A549 (cell line): ENCODE data around the gene CBFA2T2. TPM values are rescaled to one million over a fixed set of nuclear protein-coding genes. Genes with fewer than 3 reads are reported as not detected.
A peak's percentile ranks its signal among the peaks of the same experiment; 100 is the strongest.
"Not testable (repeated sequence)": the region's sequence is repeated elsewhere in the genome, so short reads cannot be mapped to it uniquely, and the experiment has no call there.

Experiments
- ATAC-seq, 2 experiments: fragments of 200-7000 bp in 1 of 2; fragments of >200 bp in 1 of 2; cut with Nextera tagmentation in 1 of 2; cut with Tn5 transposase in 1 of 2; 3 replicates each; pipeline versions ENCODE4 v1.8.0 to v1.9.1; 2018 to 2020; ENCODE audit warnings: mild to moderate bottlenecking in 1 of 2, moderate library complexity in 1 of 2
- CTCF ChIA-PET: fragments of 300-600 bp; sonication (Branson Sonifier 250); formaldehyde crosslinking; extraction: SDS; loops from one replicate; lab custom pipeline; 2021; ENCODE audit warnings: antibody characterized with exemption, inconsistent platforms; lab: Yijun Ruan, JAX
- POLR2A ChIA-PET: fragments of 350-600 bp; formaldehyde crosslinking; extraction: SDS; loops from one replicate; lab custom pipeline; 2021; ENCODE audit warnings: antibody characterized with exemption, inconsistent platforms; lab: Yijun Ruan, JAX
- DNase-seq, 2 experiments: peaks; one replicate each; pipeline versions ENCODE4 v3.0.0 to v3.0.0-alpha.2; 2011 to 2016; ENCODE audit warnings: low read depth in 1 of 2, low spot score in 1 of 2
- FAIRE-seq: peaks from 2 replicates; lab custom pipeline; 2011; peaks lifted over from hg19 to GRCh38; lab: Jason Lieb, UNC
- H3K27ac ChIP-seq, 2 experiments: fragments of >200 bp; sonication (Bioruptor Twin); formaldehyde crosslinking; 3 replicates each; pipeline ENCODE4 v1.5.1; 2016 to 2017
- H3K4me1 ChIP-seq: fragments of >200 bp; sonication (Bioruptor Twin); formaldehyde crosslinking; 3 replicates; pipeline ENCODE4 v1.6.1; 2016
- H3K4me2 ChIP-seq: fragments of >200 bp; sonication (Bioruptor Twin); formaldehyde crosslinking; 3 replicates; pipeline ENCODE4 v1.6.1; 2016
- H3K4me3 ChIP-seq: fragments of >200 bp; sonication (Bioruptor Twin); formaldehyde crosslinking; 3 replicates; pipeline ENCODE4 v1.5.1; 2016
- H3K9me3 ChIP-seq: fragments of >200 bp; sonication (Bioruptor Twin); formaldehyde crosslinking; 3 replicates; pipeline ENCODE4 v1.6.1; 2016
- BCL3 ChIP-seq: fragments of >200 bp; sonication (Bioruptor Twin); formaldehyde crosslinking; IDR thresholded peaks from 3 replicates; pipeline ENCODE4 v1.6.1; 2016
- ESRRA ChIP-seq: fragments of 150-350 bp; IDR thresholded peaks from 2 replicates; pipeline ENCODE4 v1.6.1; 2014; ENCODE audit warnings: mild to moderate bottlenecking, low read length, borderline replicate concordance
- HDAC2 ChIP-seq: fragments of 200-600 bp; sonication (generic); IDR thresholded peaks from 2 replicates; pipeline ENCODE4 v1.6.1; 2016
- HES2 ChIP-seq: fragments of >200 bp; sonication (Bioruptor Twin); formaldehyde crosslinking; IDR thresholded peaks from 2 replicates; pipeline ENCODE4 v1.6.1; 2016
- HOXB5 ChIP-seq: fragments of 250-450 bp; sonication (Bioruptor Pico); IDR thresholded peaks from 2 replicates; pipeline ENCODE4 v1.5.0; 2020; ENCODE audit warnings: mild to moderate bottlenecking, moderate library complexity
- JUN ChIP-seq, 2 experiments: fragments of >200 bp; sonication (Bioruptor Twin); formaldehyde crosslinking; IDR thresholded peaks; 2 replicates in 1 of 2; 3 replicates in 1 of 2; pipeline ENCODE4 v1.6.1; 2016 to 2017
- KDM1A ChIP-seq: fragments of 200-600 bp; sonication (generic); IDR thresholded peaks from 2 replicates; pipeline ENCODE4 v1.6.1; 2016; ENCODE audit warnings: low read depth, mild to moderate bottlenecking
- MYC ChIP-seq: IDR thresholded peaks from 2 replicates; pipeline ENCODE4 v1.6.1; 2012; ENCODE audit warnings: mild to moderate bottlenecking, inconsistent platforms, low read length, improper control_type of control experiment, borderline replicate concordance
- NR3C1 ChIP-seq: fragments of >200 bp; sonication (Bioruptor Twin); formaldehyde crosslinking; IDR thresholded peaks from 3 replicates; pipeline ENCODE4 v1.6.1; 2017
- PHF8 ChIP-seq: fragments of 200-600 bp; sonication (generic); IDR thresholded peaks from 2 replicates; pipeline ENCODE4 v1.6.1; 2016; ENCODE audit warnings: low read depth, mild to moderate bottlenecking, antibody characterized with exemption, moderate library complexity, borderline replicate concordance
- RCOR1 ChIP-seq: fragments of 150-350 bp; IDR thresholded peaks from 2 replicates; pipeline ENCODE4 v1.6.1; 2014; ENCODE audit warnings: antibody characterized with exemption, low read length, low read depth
- RFX5 ChIP-seq: fragments of 450-650 bp; IDR thresholded peaks from 2 replicates; pipeline ENCODE4 v1.7.1; 2014; ENCODE audit warnings: antibody characterized with exemption, mild to moderate bottlenecking, moderate library complexity
- RNF2 ChIP-seq: fragments of 200-600 bp; sonication (generic); IDR thresholded peaks from 2 replicates; pipeline ENCODE4 v1.6.1; 2016; ENCODE audit warnings: low read depth, mild to moderate bottlenecking, antibody characterized with exemption, moderate library complexity, borderline replicate concordance
- WGBS: methylation state at CpG from one replicate; pipeline ENCODE4 v1.1.6; 2017; ENCODE audit errors: missing lambda C conversion rate; 5-methylcytosine and 5-hydroxymethylcytosine counted together
- polyA minus RNA-seq: library from RNA; depleted of rRNA, polyadenylated mRNA; stranded (reverse); fragments of >200 nt; gene quantifications from 2 replicates; pipeline ENCODE4 v1.2.3, GENCODE V29; 2011; rRNA and poly(A)+ RNA removed
- polyA plus RNA-seq, 4 experiments: library from polyadenylated mRNA; depleted of rRNA in 3 of 4; stranded (reverse); fragments of >200 nt; fragmentation: RNase III in 1 of 4; extraction: RNeasy Plus Mini Kit Qiagen cat#74134 plus additional on column Dnase treatment in 1 of 4; gene quantifications; 2 replicates in 3 of 4; 3 replicates in 1 of 4; pipeline ENCODE4 v1.2.3, GENCODE V29; 2011 to 2017
- TF ChIP-seq, protein P1 (sequence below): IDR thresholded peaks from 2 replicates; pipeline ENCODE4 v1.6.1; 2012

The CBFA2T2 gene
- polyA plus RNA-seq (2011; rRNA removed) (9.4 and 10.8 TPM in 2 replicates), polyA plus RNA-seq (2017; fragmentation: RNase III; extraction: RNeasy Plus Mini Kit Qiagen cat#74134 plus additional on column Dnase treatment) (5.2 to 6.8 TPM (median 6.7 TPM) in 3 replicates), polyA minus RNA-seq (16.2 and 17.6 TPM in 2 replicates)
- 5.9 and 8.2 TPM in 2 replicates for polyA plus RNA-seq (2012; cell fraction: cytosol; rRNA removed)
- 15.5 and 15.6 TPM in 2 replicates for polyA plus RNA-seq (2012; cell fraction: nucleus; rRNA removed)

GRCh38 chr20:33490023-33490933 is at the start of gene CBFA2T2:
Gene CBFA2T2, plus strand, starts transcription at chr20:33490096. Its CDS starts 172 bp downstream, at chr20:33490268.
- TF ChIP-seq ESRRA (peak; percentile 83), HDAC2 (no peak), NR3C1 (no peak), HOXB5 (CRISPR knock-in tag) (no peak), PHF8 (peak; percentile 93), HES2 (no peak), RNF2 (no peak), KDM1A (peak; percentile 86), RFX5 (no peak), MYC (0 out of 2 replicates have a peak, but pooled peaks have one; percentile 43), BCL3 (0 out of 3 replicates have a peak, but pooled peaks have one; percentile 19), JUN (IDR thresholded peaks at IDR 0.05) (peak in 1 of 2 experiments; percentile 21; a peak in 2 of 5 replicates)
- TF ChIP-seq, protein P1, sequence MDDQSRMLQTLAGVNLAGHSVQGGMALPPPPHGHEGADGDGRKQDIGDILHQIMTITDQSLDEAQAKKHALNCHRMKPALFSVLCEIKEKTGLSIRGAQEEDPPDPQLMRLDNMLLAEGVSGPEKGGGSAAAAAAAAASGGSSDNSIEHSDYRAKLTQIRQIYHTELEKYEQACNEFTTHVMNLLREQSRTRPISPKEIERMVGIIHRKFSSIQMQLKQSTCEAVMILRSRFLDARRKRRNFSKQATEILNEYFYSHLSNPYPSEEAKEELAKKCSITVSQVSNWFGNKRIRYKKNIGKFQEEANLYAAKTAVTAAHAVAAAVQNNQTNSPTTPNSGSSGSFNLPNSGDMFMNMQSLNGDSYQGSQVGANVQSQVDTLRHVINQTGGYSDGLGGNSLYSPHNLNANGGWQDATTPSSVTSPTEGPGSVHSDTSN = no peak
- WGBS = 2% methylated on average over 24 of the region's 105 CpGs
- FAIRE-seq (no peak), DNase-seq (peak; percentile 50 to 66), ATAC-seq (peak; percentile 84 to 93)
- peak within 1 kb of the TSS; percentile 75 for H3K4me3 ChIP-seq
- no peaks in the 10 kb centered on the region for H3K9me3 ChIP-seq
- POLR2A ChIA-PET = interaction anchor here (0.5 to 2.5 kb wide), 26 partner anchors 11 to 757 kb away, joined by 3 to 10 read pairs (median 4); partner anchors contain the start of genes CDK5RAP1, CHMP4B, SNTA1 and ZNF341
- CTCF ChIA-PET = interaction anchor here (1.1 kb wide), 1 partner anchor 33 kb away, joined by 6 read pairs; no protein-coding TSS in a partner anchor
- H3K4me1 ChIP-seq = peaks cover 14% of the 10 kb centered on the region
- peak within 1 kb of the TSS; percentile 93 for H3K4me2 ChIP-seq
- H3K27ac ChIP-seq = peak within 1 kb of the TSS; percentile 87 to 90

- H3K4me2 ChIP-seq, POLR2A ChIA-PET, FAIRE-seq, H3K27ac ChIP-seq, H3K9me3 ChIP-seq, H3K4me3 ChIP-seq, H3K4me1 ChIP-seq, ATAC-seq, DNase-seq: not testable (repeated sequence)
- CTCF ChIA-PET = interaction anchor here (0.7 to 1.4 kb wide), 2 partner anchors 17 to 69 kb away, joined by 3 to 6 read pairs; no protein-coding TSS in a partner anchor
- 93% methylated on average over 7 of the region's 7 CpGs for WGBS
Observed at GRCh38 chr20:33440562-33440961, 49.3 kb upstream of the CBFA2T2 start.

DNA sequence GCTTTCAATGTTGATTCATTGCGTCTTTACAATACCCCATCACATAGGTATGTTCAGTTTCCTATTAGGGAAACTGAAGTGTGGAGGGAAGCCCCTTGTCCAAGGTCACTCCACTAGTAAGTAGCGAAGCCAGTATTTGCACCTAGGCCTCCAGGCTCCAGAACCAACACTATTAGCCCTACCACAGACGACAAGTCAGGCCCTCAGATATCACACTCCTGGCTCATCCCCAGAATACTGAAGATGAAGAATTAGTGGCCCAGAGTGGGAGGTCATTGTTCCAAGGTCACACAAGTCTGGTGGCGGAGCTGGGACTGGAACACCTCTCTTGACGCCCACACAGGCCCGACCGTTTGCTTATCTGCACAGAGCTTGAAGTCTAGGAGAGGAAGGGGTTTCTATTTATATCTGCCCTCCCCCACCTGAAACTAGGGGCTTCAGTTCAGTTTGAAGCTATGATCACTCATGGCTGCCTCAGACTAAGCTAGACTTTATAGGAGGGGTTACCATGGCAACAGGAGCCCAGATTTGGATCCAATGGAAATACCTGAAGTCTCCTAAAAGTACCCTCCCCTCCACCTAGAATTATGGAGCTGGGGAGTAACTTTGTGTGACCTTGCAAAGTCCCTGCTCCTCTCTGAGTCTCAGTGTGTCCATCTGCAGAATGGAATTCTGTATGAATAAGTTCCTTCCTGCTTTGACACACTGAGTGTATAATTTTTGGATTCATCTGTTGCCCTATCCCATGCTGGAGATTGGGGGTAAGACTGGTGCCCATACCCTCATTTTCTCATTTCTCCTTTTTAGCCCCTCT is 48.5 kb upstream of the CBFA2T2 start:
- ChIA-PET CTCF (interaction anchor here (0.9 to 1.4 kb wide), 3 partner anchors 9 to 16 kb away, joined by 3 to 6 read pairs (median 3); no protein-coding TSS in a partner anchor), POLR2A (interaction anchor here (0.7 kb wide), 1 partner anchor 49 kb away, joined by 3 read pairs; the partner anchor contains the start of gene CBFA2T2)
- TF ChIP-seq KDM1A (peak; percentile 67; the same call in 1 of the 2 replicates), RCOR1 (no peak)
- DNase-seq (no peak), FAIRE-seq (no peak), ATAC-seq (no peak)
- H3K9me3 ChIP-seq = no peaks in the 10 kb centered on the region
- 92% methylated on average over 7 of the region's 7 CpGs for WGBS
- no peak overlapping the region for H3K27ac ChIP-seq
- no peak overlapping the region for H3K4me3 ChIP-seq
- no peak overlapping the region for H3K4me2 ChIP-seq
- peaks cover 5% of the 10 kb centered on the region; the same call in 2 of the 3 replicates for H3K4me1 ChIP-seq
